GM19438 (cell line): ENCODE data around the gene ZNF574.

ENCODE experiments used
- ATAC-seq: cut with Tn5 transposase; IDR thresholded peaks from one replicate; pipeline ENCODE4 v1.9.1; 2021; ENCODE audit warnings: low read depth; ENCODE audit not compliant: unreplicated experiment

Gene ZNF574

GRCh38 chr19:42078538-42079275 lies 2.7 kb downstream of the ZNF574 start:
- ATAC-seq: no peak

- ATAC-seq: no peak
Observed at GRCh38 chr19:42079276-42079669, 3.3 kb downstream of the ZNF574 start.

- ATAC-seq: no peak
Observed at GRCh38 chr19:42079886-42080763, 4.2 kb downstream of the ZNF574 start.

GRCh38 chr19:42080764-42081375 lies 4.9 kb downstream of the ZNF574 start:
- ATAC-seq: no peak

- ATAC-seq: no peak
Observed at GRCh38 chr19:42081584-42082203, 5.7 kb downstream of the ZNF574 start.

GRCh38 chr19:42083537-42083936 lies 7.6 kb downstream of the ZNF574 start:
- ATAC-seq: no peak

GRCh38 chr19:42086188-42086736 lies 10.3 kb downstream of the ZNF574 start:
- no peak for ATAC-seq

GRCh38 chr19:42086770-42087550 lies 11.0 kb downstream of the ZNF574 start:
- ATAC-seq: no peak

GRCh38 chr19:42088471-42089190 lies 12.7 kb downstream of the ZNF574 start:
- no peak for ATAC-seq

GRCh38 chr19:42089191-42089750 lies 13.3 kb downstream of the ZNF574 start:
- no peak for ATAC-seq

- ATAC-seq: no peak
Observed at GRCh38 chr19:42089772-42090171, 13.8 kb downstream of the ZNF574 start.

- ATAC-seq: no peak
Observed at GRCh38 chr19:42090672-42091071, 14.7 kb downstream of the ZNF574 start.

GRCh38 chr19:42091300-42091699 lies 15.3 kb downstream of the ZNF574 start:
- ATAC-seq: no peak

- ATAC-seq: no peak
Observed at GRCh38 chr19:42091742-42092141, 15.8 kb downstream of the ZNF574 start.

GRCh38 chr19:42092350-42092749 lies 16.4 kb downstream of the ZNF574 start:
- no peak for ATAC-seq

GRCh38 chr19:42093505-42093904 lies 17.5 kb downstream of the ZNF574 start:
- no peak for ATAC-seq

GRCh38 chr19:42093926-42094325 lies 18.0 kb downstream of the ZNF574 start:
- no peak for ATAC-seq

GRCh38 chr19:42095142-42095813 lies 19.3 kb downstream of the ZNF574 start:
- no peak for ATAC-seq
